ENCODE data around the gene RANBP1. TPM values are rescaled to one million over a fixed set of nuclear protein-coding genes. Genes with fewer than 3 reads are reported as not detected.
A peak's percentile ranks its signal among the peaks of the same experiment; 100 is the strongest.

Gene RANBP1
- total and polyA plus RNA-seq, 9 of the 15 experiments (the other 6 are each of a cell fraction or from before 2014, with no cell fraction given) = 162 to 2,891 (median 1,289) TPM

GRCh38 chr22:20131859-20132685 is 16.2 kb downstream of the RANBP1 start (continued):
- TF ChIP-seq IRF1 (CRISPR knock-in tag; IDR thresholded peaks at IDR 0.05; ENCODE audit: borderline replicate concordance) (no peak), CREB3L1 (IDR thresholded peaks at IDR 0.05; ENCODE audit: borderline replicate concordance, low read depth) (no peak), ETS2 (tag; IDR thresholded peaks at IDR 0.05; ENCODE audit: borderline replicate concordance, poor library complexity, severe bottlenecking) (peak; percentile 23), PPARD (CRISPR knock-in tag; IDR thresholded peaks at IDR 0.05) (no peak), AFF4 (CRISPR knock-in tag; IDR thresholded peaks at IDR 0.05) (no peak), ZNF76 (CRISPR knock-in tag; IDR thresholded peaks at IDR 0.05; ENCODE audit: borderline replicate concordance) (no peak), NFYB (IDR thresholded peaks at IDR 0.05; ENCODE audit: extremely low read depth, insufficient read length) (no peak), STAT5B (CRISPR knock-in tag; IDR thresholded peaks at IDR 0.05) (no peak), KLF13 (tag; IDR thresholded peaks at IDR 0.05; ENCODE audit: borderline replicate concordance, low read depth) (peak; percentile 57; the same call in 1 of the 2 replicates), ZNF696 (CRISPR knock-in tag; conservative IDR thresholded peaks at IDR 0.05) (no peak), CTCFL (IDR thresholded peaks at IDR 0.05; ENCODE audit: borderline replicate concordance, insufficient read depth, low read depth, low read length, poor library complexity, severe bottlenecking) (no peak), KDM2B (CRISPR knock-in tag; IDR thresholded peaks at IDR 0.05) (peak; percentile 64; the same call in 1 of the 2 replicates), SRSF9 (IDR thresholded peaks at IDR 0.05; ENCODE audit: borderline replicate concordance, low read depth, low read length) (no peak), CHD4 (IDR thresholded peaks at IDR 0.05; ENCODE audit: insufficient read depth, insufficient replicate concordance, low read depth, low read length, poor library complexity, severe bottlenecking) (peak; percentile 73), ATF4 (CRISPR knock-in tag; IDR thresholded peaks at IDR 0.05) (no peak), KLF1 (tag; IDR thresholded peaks at IDR 0.05) (peak; percentile 84)

All from K562 (cell line).